ENCODE results near the gene PPIL4. TPM values are rescaled to one million over a fixed set of nuclear protein-coding genes. Genes with fewer than 3 reads are reported as not detected.

The PPIL4 gene
- total and polyA plus RNA-seq, 10 of the 15 experiments (the other 5 are each of a cell fraction or from before 2014, with no cell fraction given), result 8.0 to 28.4 (median 24.3) TPM

GRCh38 chr6:149487316-149487715 is 58.5 kb downstream of the PPIL4 start (continued):
- TF ChIP-seq SKIL (IDR thresholded peaks at IDR 0.05; ENCODE audit: low read depth, poor library complexity, severe bottlenecking), result no peak
- no peak for TF ChIP-seq E2F4 (IDR thresholded peaks at IDR 0.05; ENCODE audit: low read depth, low read length)
- TF ChIP-seq RUNX3 (IDR thresholded peaks at IDR 0.05; ENCODE audit: low read length), result peak; percentile 13; the same call in 1 of the 2 replicates
- no peak for TF ChIP-seq MTA2 (IDR thresholded peaks at IDR 0.05; ENCODE audit: low read depth)
- no peak for TF ChIP-seq ELK1 (IDR thresholded peaks at IDR 0.05; ENCODE audit: low read depth, low read length)
- TF ChIP-seq ZZZ3 (IDR thresholded peaks at IDR 0.05; ENCODE audit: control insufficient read depth, insufficient read length, low read depth), result no peak
- TF ChIP-seq WRNIP1 (IDR thresholded peaks at IDR 0.05; ENCODE audit: borderline replicate concordance, low read depth, low read length), result no peak
- peak; percentile 83 for TF ChIP-seq ATF7 (IDR thresholded peaks at IDR 0.05; ENCODE audit: low read depth)
- TF ChIP-seq FOS (IDR thresholded peaks at IDR 0.05; ENCODE audit: borderline replicate concordance, extremely low read depth, insufficient read length), result no peak
- TF ChIP-seq RCOR1 (conservative IDR thresholded peaks at IDR 0.05; ENCODE audit: low read depth, low read length), result no peak
- TF ChIP-seq MAX (IDR thresholded peaks at IDR 0.05; ENCODE audit: low read depth, low read length), result no peak
- TF ChIP-seq BHLHE40 (IDR thresholded peaks at IDR 0.05; ENCODE audit: borderline replicate concordance in 1 of 2, low read depth in 2 of 2, low read length in 1 of 2), result no peak
- TF ChIP-seq ZNF384 (IDR thresholded peaks at IDR 0.05; ENCODE audit: borderline replicate concordance, low read depth, low read length), result no peak
- TF ChIP-seq SUPT20H (IDR thresholded peaks at IDR 0.05; ENCODE audit: borderline replicate concordance, control insufficient read depth, low read depth, low read length), result no peak
